Kidney (tissue), 14 donors: ENCODE results near the gene LAD1. TPM values are rescaled to one million over a fixed set of nuclear protein-coding genes. Genes with fewer than 3 reads are reported as not detected.

Source experiments
- DNase-seq, 5 donors: peaks; one replicate each; pipeline ENCODE4 v3.0.0-alpha.2; 2013 to 2020
- FAIRE-seq: peaks from 2 replicates; lab custom pipeline; 2012; peaks lifted over from hg19 to GRCh38; lab: Jason Lieb, UNC
- H3K27ac ChIP-seq, 2 donors: one replicate each; pipeline ENCODE4 v1.7.0; 2013; ENCODE audit warnings: low read depth in 2 of 2, low read length in 2 of 2, inconsistent platforms in 1 of 2
- H3K27me3 ChIP-seq: one replicate; pipeline ENCODE4 v1.7.1; 2013; ENCODE audit warnings: low read length, inconsistent platforms; ENCODE audit not compliant: control insufficient read depth, insufficient read depth
- H3K36me3 ChIP-seq, 3 donors: one replicate each; pipeline versions ENCODE4 v1.7.0 to v1.7.1; 2013; ENCODE audit warnings: low read length in 3 of 3, control low read depth in 1 of 3, inconsistent platforms in 1 of 3; ENCODE audit not compliant: insufficient read depth in 3 of 3, control insufficient read depth in 2 of 3
- H3K4me1 ChIP-seq, 3 donors: one replicate each; pipeline versions ENCODE4 v1.7.0 to v1.7.1; 2013; ENCODE audit warnings: low read length in 3 of 3, inconsistent platforms in 1 of 3, low read depth in 1 of 3; ENCODE audit not compliant: control insufficient read depth in 2 of 3, insufficient read depth in 2 of 3
- H3K4me3 ChIP-seq, 3 donors: one replicate each; pipeline versions ENCODE4 v1.7.0 to v1.8.1; 2013; ENCODE audit warnings: low read length in 3 of 3, control low read depth in 1 of 3, inconsistent platforms in 1 of 3
- H3K9ac ChIP-seq, 3 donors: one replicate each; pipeline versions ENCODE4 v1.7.0 to v1.7.1; 2013; ENCODE audit warnings: low read length in 3 of 3, control low read depth in 1 of 3, inconsistent platforms in 1 of 3
- H3K9me3 ChIP-seq, 3 donors: one replicate each; pipeline versions ENCODE4 v1.7.0 to v1.7.1; 2013; ENCODE audit warnings: low read length in 3 of 3, control low read depth in 1 of 3, inconsistent platforms in 1 of 3; ENCODE audit not compliant: control insufficient read depth in 2 of 3, insufficient read depth in 1 of 3
- CTCF ChIP-seq: IDR thresholded peaks from 3 replicates; pipeline ENCODE4 v1.5.1; 2012; ENCODE audit warnings: mild to moderate bottlenecking, moderate library complexity, borderline replicate concordance; ENCODE audit not compliant: insufficient read depth; ENCODE audit errors: extremely low read depth
- intact Hi-C: fragments of 100-400 bp; cut with DNase I; formaldehyde crosslinking; loops from one replicate; pipeline ENCODE4 v1.11.1; 2022
- polyA plus RNA-seq: library from polyadenylated mRNA; stranded (reverse); fragments of 350-450 nt; fragmentation: Illumina TruSeq; extraction: RNeasy Lipid Tissue Mini Kit (QIAGEN cat#74804); gene quantifications from one replicate; pipeline ENCODE4 v1.2.3, GENCODE V29; 2014; ENCODE audit warnings: low read depth, low replicate concordance; ENCODE audit not compliant: insufficient read depth
- total RNA-seq: library from RNA; stranded (reverse); fragmentation: NEBNext Ultra II Directional; extraction: Animal tissue kit (Norgen Biotek cat#: 25700); gene quantifications from one replicate; pipeline ENCODE4 v1.2.1, GENCODE V29; 2021
- donor health status: control.
- donor health status: control.
- donor health status: control.
- donor health status: control.
- donor health status: control.
- donor health status: DM: yes; HTN: yes; CAD: no.
- donor health status: Normal renal cell carcinoma (clear cell type).

Gene LAD1
- total and polyA plus RNA-seq, 2 donors from 2014 or later = 70.7 to 72.6 TPM

GRCh38 chr1:201335174-201335870, 63.8 kb downstream of the LAD1 start:
- Histone ChIP-seq H3K4me1 (no peaks in the 10 kb centered on the region), H3K9me3 (no peaks in the 10 kb centered on the region), H3K27me3 (no peaks in the 10 kb centered on the region), H3K36me3 (no peaks in the 10 kb centered on the region), H3K4me3 (no peak overlapping the region), H3K27ac (no peak overlapping the region), H3K9ac (no peak overlapping the region)
- FAIRE-seq = no peak
- intact Hi-C loops = no loop called here
- TF ChIP-seq CTCF = no peak
- DNase-seq = no peak

GRCh38 chr1:201334325-201335173, 64.6 kb downstream of the LAD1 start:
- H3K27ac ChIP-seq = no peak overlapping the region
- no peak overlapping the region for H3K4me3 ChIP-seq
- no peaks in the 10 kb centered on the region for H3K4me1 ChIP-seq
- FAIRE-seq (no peak), DNase-seq (no peak)
- no peaks in the 10 kb centered on the region for H3K36me3 ChIP-seq
- no peaks in the 10 kb centered on the region for H3K9me3 ChIP-seq
- H3K9ac ChIP-seq = no peak overlapping the region
- no peaks in the 10 kb centered on the region for H3K27me3 ChIP-seq
- intact Hi-C loops = no loop called here
- TF ChIP-seq CTCF = no peak

- Histone ChIP-seq H3K9me3 (no peaks in the 10 kb centered on the region), H3K27ac (no peak overlapping the region), H3K27me3 (no peaks in the 10 kb centered on the region), H3K4me1 (no peaks in the 10 kb centered on the region), H3K4me3 (no peak overlapping the region), H3K36me3 (no peaks in the 10 kb centered on the region), H3K9ac (no peak overlapping the region)
- intact Hi-C loops = no loop called here
- peak in 1 of 5 donors; percentile 63 for DNase-seq
- no peak for TF ChIP-seq CTCF
- no peak for FAIRE-seq
Observed at GRCh38 chr1:201332616-201333335, 66.3 kb downstream of the LAD1 start.
